HG02943 (cell line): Measurements from ENCODE around the gene CHRNA9.

Source experiments
- ATAC-seq: cut with Tn5 transposase; IDR thresholded peaks from one replicate; pipeline ENCODE4 v1.9.1; 2021; ENCODE audit warnings: mild to moderate bottlenecking, low read depth, moderate library complexity; ENCODE audit not compliant: unreplicated experiment

Gene CHRNA9

DNA sequence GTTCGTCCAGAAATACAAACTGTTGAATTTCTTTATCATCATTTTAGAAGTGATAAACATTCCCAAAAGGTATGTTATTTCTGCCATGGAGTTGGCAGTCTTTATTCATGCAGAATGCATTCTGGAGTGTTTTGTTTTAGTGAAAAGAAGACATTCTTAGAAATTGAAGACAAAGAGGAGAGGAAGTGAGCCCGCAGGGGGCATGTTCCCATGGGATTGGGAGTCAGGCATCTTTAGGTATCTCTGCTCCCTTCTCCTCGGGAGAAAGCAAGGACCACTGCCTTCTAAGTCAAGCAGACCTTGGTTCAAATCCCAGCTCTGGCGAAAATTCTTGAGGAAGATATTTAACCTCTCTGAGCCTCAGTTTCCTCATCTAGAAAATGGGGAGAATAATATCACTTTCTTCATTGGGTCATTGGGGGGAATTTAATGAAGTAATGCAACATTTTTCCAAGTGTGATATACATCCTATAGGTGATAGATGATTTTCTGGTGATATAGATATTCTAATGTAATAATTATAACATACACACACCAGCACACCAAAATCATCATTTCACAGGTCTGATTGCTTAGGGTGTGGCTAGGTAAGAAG is 26.5 kb upstream of the CHRNA9 start:
- ATAC-seq, result no peak

DNA sequence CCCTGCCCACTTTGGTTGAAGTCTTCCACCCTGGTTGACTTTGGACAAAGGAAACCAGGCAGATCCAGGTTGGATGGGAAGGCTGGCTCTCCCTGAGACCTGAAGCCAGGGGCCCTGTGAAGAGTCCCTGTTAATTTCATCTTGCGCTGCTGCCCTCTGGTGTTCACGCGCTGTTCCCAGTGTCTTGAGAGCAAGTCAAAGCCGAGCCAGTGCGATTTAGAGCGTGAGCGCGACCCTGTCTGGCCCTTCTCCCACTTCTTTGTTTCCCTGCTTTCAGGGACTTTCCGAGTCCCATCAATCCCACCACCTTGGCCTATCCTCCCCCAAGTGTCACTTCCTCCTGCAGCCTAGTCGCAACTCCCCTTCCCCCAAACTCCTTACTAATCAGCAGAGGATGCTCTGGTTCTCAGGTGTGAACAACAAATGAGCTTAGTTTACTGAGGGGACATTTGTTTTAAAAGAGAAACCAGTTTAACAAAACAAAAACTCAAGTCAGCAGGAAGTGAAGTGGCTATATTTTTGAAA is 25.8 kb upstream of the CHRNA9 start:
- ATAC-seq, result no peak

DNA sequence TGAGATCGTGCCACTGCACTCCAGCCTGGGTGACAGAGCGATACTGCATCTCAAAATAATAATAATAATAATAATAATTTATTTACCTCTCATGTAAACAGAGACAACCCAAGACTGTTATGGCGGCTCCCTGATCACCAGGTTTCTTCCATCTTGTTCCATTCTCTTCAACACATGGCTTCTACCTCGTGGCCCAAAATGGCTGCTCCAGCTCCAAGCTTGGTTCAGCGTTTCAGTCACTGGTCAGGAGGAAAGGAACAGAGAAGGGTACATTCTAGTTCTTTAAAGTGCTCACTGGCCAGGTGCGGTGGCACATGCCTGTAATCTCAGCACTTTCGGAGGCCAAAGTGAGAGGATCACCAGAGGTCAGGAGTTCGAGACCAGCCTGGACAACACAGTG is 24.9 kb upstream of the CHRNA9 start:
- no peak for ATAC-seq

DNA sequence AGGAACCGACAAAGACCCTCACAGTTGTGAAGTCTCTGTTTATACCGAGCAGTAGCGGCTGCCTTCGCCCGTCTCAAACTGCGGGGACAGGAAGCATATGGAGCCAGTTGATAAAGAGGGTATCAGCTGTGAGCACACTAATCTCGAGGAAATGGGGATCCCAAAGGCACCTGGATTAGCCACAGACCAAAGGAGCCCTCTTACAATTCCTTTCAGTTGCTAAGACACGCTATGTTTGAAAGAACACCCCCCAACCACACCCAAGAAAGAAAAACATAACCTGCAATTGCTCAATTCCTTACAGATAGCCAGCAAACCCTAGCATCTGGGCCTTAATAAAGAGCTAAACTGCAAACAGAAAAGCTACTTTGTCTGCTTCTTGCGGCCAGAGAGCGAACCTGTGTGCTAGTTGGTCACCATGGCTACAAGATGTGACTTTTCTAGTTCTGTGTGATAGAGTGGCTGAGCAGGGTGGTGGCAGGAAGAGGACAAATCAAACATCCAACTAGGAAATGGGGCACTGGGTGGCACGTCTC is 23.3 kb upstream of the CHRNA9 start:
- no peak for ATAC-seq

DNA sequence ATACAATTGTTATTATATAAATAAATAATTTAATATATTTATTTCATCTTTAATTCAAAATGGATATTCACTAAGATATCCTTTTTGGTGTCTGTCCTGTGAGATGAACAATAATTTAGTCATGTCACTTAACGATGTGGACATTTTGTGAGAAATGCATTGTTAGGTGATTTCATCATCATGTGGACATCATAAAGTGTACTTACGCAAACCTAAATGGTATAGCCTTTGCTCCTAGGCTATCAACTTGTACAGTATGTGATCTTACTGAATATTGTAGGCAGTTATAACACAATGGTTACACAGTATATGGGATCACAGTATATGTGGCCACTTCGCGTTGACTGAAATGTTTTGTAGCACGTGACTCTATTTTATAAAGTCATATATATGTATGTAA is 20.2 kb upstream of the CHRNA9 start:
- ATAC-seq, result no peak

DNA sequence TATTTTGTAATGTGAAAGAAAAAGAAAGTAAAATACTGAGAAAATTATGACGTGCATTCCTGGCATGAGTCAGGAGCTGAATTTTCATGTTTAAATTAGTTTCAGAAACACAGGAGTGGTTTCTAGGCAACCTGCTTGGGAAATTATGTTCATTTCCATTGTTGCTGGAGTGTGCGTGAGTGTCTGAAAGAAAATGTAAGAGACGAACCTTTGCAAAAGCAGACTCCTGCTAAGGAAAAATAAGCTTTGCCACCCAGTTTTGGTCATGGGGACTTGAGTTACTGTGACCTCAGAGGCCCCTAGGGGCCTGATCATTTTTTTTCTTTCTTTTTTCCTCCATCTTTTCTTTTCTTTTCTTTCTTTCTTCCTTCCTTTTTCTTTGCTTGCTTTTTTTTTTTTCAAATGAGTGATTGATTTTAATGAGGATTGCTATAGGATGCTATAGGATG is 18.8 kb upstream of the CHRNA9 start:
- no peak for ATAC-seq

DNA sequence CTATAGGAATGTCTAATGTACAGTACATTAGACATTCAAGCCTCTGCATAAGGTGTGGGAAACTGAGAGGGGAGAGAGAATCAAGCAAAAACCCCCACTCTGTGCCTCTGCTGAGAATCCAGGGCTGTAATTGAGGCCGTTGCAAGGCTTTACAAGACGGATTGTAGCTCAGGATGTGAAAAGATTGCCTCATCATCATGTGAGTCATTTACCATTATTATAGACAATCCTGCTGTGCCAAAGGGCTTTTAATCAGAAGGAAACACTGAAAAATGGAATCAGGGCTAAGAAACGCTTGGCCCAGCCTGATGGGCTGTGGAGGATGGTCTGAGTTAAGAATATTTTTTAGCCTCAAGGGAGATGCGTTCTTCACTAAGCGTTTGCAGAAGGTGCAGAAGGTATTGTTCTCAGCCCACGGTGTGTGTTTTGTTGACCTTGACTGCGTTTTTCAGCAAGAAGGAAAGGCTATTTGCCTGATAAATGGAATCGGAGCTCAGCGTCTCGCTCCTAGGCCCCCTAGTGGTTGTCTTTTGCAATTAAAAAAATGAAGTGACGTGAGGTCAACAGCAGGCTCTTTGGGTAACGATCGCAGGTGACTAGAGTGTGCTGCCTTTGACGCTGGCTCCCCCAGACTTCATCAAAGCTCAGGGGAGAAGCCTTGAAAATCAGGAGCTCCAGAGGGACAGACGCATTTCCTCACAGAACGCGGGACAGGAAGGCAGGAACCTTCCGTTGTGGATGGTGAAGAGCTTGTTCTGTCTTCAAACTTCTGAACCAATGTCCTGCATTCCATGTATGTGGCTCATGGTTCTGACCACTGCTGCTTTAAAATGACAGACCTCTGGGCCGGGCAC is 18.1 kb upstream of the CHRNA9 start:
- ATAC-seq, result peak; percentile 61

DNA sequence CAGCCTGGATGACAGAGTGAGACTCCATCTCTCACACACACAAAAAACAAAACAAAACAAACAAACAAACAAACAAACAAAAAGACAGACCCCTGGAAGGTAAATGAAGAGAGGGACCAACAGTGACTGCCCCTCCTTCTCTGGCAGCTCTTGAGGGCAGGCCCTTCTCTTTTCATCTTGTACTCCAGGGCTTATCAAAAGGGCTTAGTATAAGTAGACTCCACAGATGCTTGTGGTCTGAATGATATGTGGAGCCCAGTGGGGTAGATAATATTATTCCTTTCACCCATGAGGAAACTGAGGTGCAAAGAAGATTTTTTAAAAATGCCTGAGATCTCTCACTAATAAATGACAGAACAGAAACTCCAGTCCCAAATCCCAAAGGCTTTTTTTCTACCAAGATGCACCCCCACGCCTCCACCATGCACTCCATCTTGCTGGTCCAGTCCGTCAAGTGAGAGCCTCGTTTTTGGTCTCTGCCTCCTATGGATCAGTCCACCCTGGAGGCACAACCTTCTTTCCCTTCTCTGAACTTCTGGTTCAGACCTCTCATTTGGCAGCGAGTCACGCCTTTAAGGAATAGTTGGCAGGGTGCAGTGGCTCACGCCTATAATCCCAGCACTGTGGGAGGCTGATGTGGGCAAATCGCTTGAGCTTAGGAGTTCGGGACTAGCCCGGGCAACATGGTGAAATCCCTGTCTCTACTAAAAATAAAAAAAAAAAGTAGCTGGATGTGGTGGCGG is 17.0 kb upstream of the CHRNA9 start:
- no peak for ATAC-seq

DNA sequence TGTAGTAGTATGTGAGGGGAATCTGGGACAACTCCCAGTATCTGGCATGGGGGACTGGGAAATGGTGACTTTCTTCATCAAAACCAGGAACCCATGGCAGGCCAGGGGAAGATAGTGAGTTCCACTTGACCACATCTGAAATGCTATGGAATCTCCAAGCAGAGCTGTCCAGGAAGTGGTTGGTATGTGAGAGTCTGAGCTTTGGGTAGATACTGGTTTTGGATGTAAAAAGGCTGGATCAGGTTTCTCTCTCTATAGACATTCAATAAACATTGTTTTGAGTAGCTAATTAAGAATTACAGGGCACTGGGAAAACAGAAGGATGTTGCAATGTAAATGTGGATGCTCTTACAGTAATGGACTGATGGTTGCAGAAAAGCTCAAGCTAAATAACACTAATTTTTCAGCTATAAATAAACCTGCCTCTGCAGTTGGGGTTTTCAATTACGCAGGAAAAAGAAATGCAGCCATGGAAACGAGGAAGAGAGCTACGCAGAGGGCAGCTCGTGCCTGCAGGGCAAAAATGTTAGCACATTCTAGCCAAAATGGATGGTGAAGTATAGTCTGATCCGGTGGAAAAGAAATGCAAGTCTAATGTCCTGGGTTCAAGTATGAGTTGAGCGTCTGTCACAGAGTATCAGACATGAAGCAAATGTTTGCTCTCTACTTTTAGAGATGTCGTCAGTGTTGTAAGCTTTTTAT is 13.4 kb upstream of the CHRNA9 start:
- ATAC-seq, result no peak

DNA sequence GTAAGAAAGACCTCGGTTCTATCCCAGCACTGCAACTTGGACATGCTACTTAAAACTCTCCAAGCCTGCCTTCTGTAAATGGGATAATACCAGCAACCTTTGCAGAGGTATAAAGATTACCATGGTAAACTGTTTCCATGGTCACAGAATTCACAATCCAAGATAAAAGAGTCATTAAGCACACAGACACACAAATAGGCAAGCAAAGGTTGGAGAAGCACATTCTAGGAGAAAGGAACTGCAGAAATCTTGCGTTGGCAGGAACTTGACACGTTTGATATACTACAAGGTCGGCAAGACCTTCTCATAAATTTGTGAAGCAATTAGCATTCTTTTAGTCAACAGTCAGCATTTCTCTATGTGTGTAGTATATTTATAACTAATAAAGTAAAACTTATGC is 12.3 kb upstream of the CHRNA9 start:
- ATAC-seq, result no peak

DNA sequence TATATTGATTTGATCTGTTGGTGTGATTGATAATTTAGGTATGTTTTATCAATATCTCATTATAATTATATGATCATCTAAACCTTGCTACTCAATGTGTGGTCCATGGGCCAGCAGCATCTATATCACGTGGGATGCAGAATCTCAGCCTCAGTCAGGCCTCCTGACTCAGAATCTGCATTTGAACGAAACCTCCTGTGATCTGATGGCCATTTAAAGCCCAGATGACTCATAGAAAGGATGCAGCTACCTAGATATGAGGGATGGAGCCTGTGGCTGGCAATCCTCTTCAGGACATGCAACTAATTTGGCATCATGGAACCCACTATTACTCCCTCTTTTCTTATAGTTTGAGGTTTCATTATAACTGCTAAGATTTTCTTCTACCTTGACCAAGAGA is 11.3 kb upstream of the CHRNA9 start:
- no peak for ATAC-seq

DNA sequence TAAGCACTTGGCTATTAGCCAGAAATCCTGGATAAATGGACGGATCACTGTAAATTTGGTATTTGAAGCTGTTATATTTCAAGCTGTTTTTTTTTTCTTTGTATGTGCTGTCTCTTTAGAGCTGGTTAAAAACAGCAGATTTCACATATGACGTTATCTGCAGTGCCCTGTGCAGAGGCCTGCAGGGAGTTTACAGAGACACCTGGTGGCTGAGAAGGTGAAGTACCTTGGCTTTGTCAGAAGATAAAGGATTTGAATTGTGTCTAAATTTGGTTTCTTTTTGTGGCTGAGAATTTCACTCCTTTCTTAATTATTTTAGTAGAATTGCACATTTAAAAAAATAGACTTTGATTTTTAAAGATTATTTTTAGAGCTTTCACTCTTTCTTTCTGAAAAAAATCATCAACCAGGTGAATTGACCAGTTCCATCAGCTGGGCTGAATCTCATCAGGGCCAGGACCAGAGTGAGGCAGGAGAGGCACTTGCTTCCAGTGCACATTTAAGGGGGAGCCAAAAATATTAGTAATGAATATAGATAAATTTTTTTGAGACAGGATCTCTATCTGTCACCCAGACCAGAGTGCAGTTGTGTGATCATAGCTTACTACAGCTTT is 9.6 kb upstream of the CHRNA9 start:
- peak; percentile 86 for ATAC-seq

DNA sequence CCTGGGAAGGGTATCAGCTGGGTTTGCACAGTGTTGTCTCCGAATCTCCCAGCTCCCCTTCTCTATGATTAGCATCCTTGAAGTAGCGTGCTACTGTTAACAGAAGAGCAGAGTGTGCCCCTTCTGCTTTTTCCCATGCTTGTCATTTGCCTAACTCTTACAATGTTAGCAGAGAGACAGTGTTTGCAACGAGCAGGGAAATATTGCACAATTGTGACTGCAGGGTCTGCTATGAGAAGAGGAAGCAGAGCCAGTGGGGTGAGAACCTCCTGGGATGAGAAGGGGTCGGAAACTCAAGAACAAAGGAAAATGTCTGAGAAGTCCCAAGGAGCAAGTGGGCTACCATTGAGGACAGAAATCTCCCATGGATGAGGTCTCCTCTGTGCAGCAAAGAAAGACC is 7.8 kb upstream of the CHRNA9 start:
- ATAC-seq, result no peak

DNA sequence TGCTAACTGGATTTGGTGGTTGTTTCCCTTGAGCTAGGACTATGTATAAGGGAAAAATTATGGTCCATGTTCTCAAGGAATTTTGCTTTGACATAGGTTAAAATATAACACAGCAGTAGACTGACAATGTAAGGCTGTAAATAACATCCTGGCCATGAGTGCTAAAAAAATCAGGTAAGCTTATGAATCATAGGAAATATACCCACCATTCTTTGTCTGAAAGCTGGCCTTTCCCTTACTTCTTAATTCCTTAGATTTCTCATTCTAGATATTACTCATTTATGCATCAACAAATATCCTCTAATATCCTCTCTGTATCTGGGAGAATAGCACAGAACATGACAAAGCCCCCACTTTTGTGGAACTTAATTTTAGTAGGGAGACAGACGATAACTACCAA is 6.8 kb upstream of the CHRNA9 start:
- no peak for ATAC-seq

DNA sequence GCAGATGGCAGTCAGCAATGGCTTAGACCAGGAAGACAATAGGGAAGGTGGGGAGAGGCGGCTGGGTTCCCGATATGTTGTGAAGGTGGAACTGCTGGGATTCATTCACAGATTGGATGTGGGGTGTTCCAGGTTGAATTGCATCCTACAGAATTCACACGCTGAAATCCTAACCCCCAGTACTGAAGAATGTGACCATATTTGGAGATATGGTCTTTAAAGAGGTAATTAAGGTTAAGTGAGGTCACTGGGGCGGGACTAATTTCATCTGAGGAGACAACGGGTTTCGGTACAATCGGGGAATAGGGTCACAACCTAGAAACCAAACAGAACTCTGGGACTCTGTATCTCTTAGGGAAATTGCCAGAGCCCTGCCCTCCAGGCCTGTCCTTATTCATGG is 5.3 kb upstream of the CHRNA9 start:
- no peak for ATAC-seq

DNA sequence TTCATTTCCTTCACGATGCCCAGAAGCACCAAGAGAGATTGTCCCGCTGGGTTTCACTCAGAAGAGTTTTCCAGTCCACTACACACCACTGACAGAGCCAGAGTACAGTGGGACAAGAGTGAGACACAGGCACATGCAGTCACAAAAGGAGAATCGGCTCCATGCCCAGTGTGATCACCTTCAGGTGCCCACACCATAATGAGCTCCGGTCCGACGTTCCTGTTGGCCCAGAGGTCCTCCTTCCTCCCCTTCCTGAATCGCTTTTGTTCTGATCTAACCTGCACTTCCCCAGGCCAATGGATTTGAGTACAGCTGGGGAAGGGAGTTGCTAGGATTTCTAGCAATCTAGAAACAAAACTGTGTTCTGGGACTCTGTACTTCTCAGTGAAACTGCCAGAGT is 4.6 kb upstream of the CHRNA9 start:
- ATAC-seq, result no peak

DNA sequence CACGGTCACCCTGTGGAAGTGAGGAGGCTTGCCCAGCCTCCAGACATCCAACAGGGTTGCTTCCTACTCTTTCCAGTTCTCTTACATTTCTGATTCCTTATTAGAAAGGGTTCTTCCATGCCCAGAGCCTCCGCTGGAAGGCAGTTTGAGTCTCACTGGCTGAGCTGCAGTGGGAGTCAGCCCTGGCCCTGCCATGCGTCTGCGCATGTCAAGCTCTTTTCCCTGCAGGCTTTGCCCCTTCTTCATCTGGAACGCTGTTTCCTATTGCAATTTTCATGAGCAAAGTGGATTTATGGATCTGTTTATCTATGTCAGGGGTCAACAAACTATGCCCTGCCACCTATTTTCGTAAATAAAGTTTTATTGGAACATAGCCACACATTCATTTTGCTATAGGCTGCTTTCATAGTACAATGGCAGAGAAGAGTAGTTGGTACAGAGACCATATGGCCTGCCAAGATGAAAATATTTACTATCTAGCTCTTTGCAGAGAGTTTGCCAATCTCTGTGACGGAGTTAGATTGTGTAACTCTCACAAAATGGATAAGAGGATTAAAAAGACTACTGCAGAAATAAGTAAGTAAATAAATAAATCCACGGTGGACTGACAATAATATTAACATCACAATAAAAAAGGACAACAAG is 3.9 kb upstream of the CHRNA9 start:
- no peak for ATAC-seq

DNA sequence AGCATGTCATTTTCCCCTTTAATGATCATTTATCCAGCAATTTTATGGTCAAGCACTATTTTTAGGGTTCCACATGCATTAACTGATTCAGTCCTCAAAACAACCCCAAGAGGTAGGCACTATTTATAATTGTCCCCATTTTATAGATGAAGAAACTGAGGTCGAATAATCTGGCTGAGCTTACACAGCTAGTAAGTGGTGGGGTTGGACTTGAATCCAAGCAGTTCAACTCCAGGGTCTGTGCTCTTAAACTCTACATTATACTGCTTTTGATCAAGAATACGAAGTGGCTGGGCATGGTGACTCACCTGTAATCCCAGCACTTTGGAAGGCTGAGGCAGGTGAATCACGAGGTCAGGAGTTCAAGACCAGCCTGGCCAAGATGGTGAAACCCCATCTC is 3.2 kb upstream of the CHRNA9 start:
- no peak for ATAC-seq

DNA sequence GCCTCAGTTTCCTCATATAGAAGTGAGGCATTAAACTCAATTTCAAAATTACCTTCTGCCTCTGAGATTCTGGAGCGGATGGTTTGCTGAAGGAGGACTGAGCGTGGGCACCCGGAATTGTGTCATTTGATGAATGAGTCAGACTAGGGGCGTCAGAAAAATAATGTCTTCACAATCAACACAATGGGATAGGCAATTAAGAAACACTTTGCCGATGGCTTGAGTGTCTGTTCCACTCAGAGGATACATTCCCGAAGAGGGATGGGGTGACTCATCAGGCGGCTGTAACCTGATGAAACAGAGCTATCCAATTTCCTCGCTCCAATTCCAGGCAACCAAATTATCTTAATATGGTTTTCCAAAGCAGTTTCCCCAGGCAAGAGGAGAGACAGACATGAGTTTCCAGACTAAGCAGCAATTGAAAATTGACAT is 1.2 kb upstream of the CHRNA9 start:
- ATAC-seq, result no peak

DNA sequence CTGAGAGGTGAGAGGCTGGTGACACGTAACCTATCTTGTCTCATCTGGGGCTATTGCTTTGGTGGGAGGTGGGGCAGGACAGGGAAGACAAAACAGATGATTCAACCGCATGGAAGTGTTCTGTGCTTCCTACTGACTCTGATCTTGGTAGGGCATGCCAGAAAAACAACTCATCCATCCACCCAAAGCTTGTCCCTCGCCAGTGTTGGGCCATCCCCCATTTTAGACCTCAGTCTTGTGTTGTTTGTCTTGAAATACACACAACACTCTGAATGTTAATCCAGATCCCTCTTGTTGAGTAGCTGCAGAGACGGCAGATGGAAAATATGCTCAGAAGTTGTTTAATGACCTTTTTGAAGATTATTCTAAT is 377 bp downstream of the CHRNA9 start:
- ATAC-seq, result no peak
